ENCODE measurements around the gene WDR49. TPM values are rescaled to one million over a fixed set of nuclear protein-coding genes. Genes with fewer than 3 reads are reported as not detected.
"Not testable (repeated sequence)": the region's sequence is repeated elsewhere in the genome, so short reads cannot be mapped to it uniquely, and the experiment has no call there.

The WDR49 gene
- total and polyA plus RNA-seq, 4 donors, result 1.4 to 33.9 (median 9.8) TPM

DNA sequence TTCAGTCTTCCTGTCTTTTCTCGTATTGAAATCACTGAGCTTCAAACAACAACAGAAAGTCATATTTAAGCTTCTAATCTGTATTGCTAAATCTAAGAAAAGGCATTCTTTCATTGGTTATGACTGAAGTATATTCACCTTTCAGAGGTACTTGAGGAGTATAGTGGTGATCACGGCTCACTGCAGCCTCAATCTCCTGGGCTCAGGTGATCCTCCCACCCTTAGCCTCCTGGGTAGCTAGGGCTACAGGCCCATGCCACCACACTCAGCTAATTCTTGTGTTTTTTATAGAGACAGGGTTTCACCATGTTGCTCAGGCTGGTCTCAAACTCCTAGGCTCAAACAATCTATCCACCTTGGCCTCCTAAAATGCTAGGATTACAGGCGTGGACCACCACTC is 38.7 kb downstream of the WDR49 start:
- Histone ChIP-seq H3K9ac (ENCODE audit: insufficient read depth in 1 of 2, low read length in 2 of 2) (no peak overlapping the region), H3K4me1 (ENCODE audit: control insufficient read depth in 5 of 5, insufficient read depth in 5 of 5, low read length in 5 of 5) (no peaks in the 10 kb centered on the region), H3K4me3 (no peak overlapping the region), H3K36me3 (ENCODE audit: control insufficient read depth in 4 of 4, insufficient read depth in 4 of 4, low read length in 4 of 4) (no peaks in the 10 kb centered on the region), H3K9me3 (ENCODE audit: control insufficient read depth in 4 of 4, insufficient read depth in 3 of 4, low read length in 3 of 4) (no peaks in the 10 kb centered on the region), H3K27me3 (ENCODE audit: control insufficient read depth in 3 of 3, insufficient read depth in 3 of 3, low read length in 2 of 3) (no peaks in the 10 kb centered on the region), H3K27ac (ENCODE audit: low read depth in 1 of 2, low read length in 1 of 2) (no peak overlapping the region)
- DNase-seq (no peak), ATAC-seq (ENCODE audit: insufficient read depth, low FRiP score) (no peak)
- WGBS, 2 donors, result 82 to 93% methylated on average over 3 of the region's 3 CpGs
- no peak for TF ChIP-seq CTCF (IDR thresholded peaks at IDR 0.05; ENCODE audit: control extremely low read depth, extremely low read depth)

GRCh38 chr3:167614196-167614595 is 39.5 kb downstream of the WDR49 start:
- not testable (repeated sequence) for H3K9ac ChIP-seq (ENCODE audit: insufficient read depth in 1 of 2, low read length in 2 of 2)

GRCh38 chr3:167611718-167612117 is 42.0 kb downstream of the WDR49 start:
- Histone ChIP-seq H3K4me3 (no peak overlapping the region), H3K27me3 (ENCODE audit: control insufficient read depth in 3 of 3, insufficient read depth in 3 of 3, low read length in 2 of 3) (no peaks in the 10 kb centered on the region), H3K9ac (ENCODE audit: insufficient read depth in 1 of 2, low read length in 2 of 2) (no peak overlapping the region), H3K36me3 (ENCODE audit: control insufficient read depth in 4 of 4, insufficient read depth in 4 of 4, low read length in 4 of 4) (no peaks in the 10 kb centered on the region), H3K9me3 (ENCODE audit: control insufficient read depth in 4 of 4, insufficient read depth in 3 of 4, low read length in 3 of 4) (no peaks in the 10 kb centered on the region), H3K27ac (ENCODE audit: low read depth in 1 of 2, low read length in 1 of 2) (no peak overlapping the region), H3K4me1 (ENCODE audit: control insufficient read depth in 5 of 5, insufficient read depth in 5 of 5, low read length in 5 of 5) (no peaks in the 10 kb centered on the region)
- DNase-seq (no peak), ATAC-seq (ENCODE audit: insufficient read depth, low FRiP score) (no peak)
- 65 to 70% methylated on average over 2 of the region's 2 CpGs for WGBS, 2 donors
- TF ChIP-seq CTCF (IDR thresholded peaks at IDR 0.05; ENCODE audit: control extremely low read depth, extremely low read depth), result no peak

More at GRCh38 chr3:167614196-167614595, 39.5 kb downstream of the WDR49 start:
- H3K4me3 ChIP-seq; H3K27ac ChIP-seq (ENCODE audit: low read depth in 1 of 2, low read length in 1 of 2); H3K27me3 ChIP-seq (ENCODE audit: control insufficient read depth in 3 of 3, insufficient read depth in 3 of 3, low read length in 2 of 3); ATAC-seq (ENCODE audit: insufficient read depth, low FRiP score); H3K4me1 ChIP-seq (ENCODE audit: control insufficient read depth in 5 of 5, insufficient read depth in 5 of 5, low read length in 5 of 5); H3K9me3 ChIP-seq (ENCODE audit: control insufficient read depth in 4 of 4, insufficient read depth in 3 of 4, low read length in 3 of 4); DNase-seq; H3K36me3 ChIP-seq (ENCODE audit: control insufficient read depth in 4 of 4, insufficient read depth in 4 of 4, low read length in 4 of 4): not testable (repeated sequence)
- WGBS, 2 donors, result 80 to 86% methylated on average over 5 of the region's 5 CpGs

- DNase-seq, result no peak
- no peak overlapping the region for H3K4me3 ChIP-seq
- H3K4me1 ChIP-seq (ENCODE audit: control insufficient read depth in 5 of 5, insufficient read depth in 5 of 5, low read length in 5 of 5), result no peaks in the 10 kb centered on the region
- no peak for TF ChIP-seq CTCF (IDR thresholded peaks at IDR 0.05; ENCODE audit: control extremely low read depth, extremely low read depth)
- H3K9ac ChIP-seq (ENCODE audit: insufficient read depth in 1 of 2, low read length in 2 of 2), result no peak overlapping the region
- H3K27ac ChIP-seq (ENCODE audit: low read depth in 1 of 2, low read length in 1 of 2), result no peak overlapping the region
- 82 to 94% methylated on average over 5 of the region's 5 CpGs for WGBS, 2 donors
- H3K27me3 ChIP-seq (ENCODE audit: control insufficient read depth in 3 of 3, insufficient read depth in 3 of 3, low read length in 2 of 3), result no peaks in the 10 kb centered on the region
- no peaks in the 10 kb centered on the region for H3K36me3 ChIP-seq (ENCODE audit: control insufficient read depth in 4 of 4, insufficient read depth in 4 of 4, low read length in 4 of 4)
- ATAC-seq (ENCODE audit: insufficient read depth, low FRiP score), result no peak
- no peaks in the 10 kb centered on the region for H3K9me3 ChIP-seq (ENCODE audit: control insufficient read depth in 4 of 4, insufficient read depth in 3 of 4, low read length in 3 of 4)
These were observed 44.6 kb downstream of the WDR49 start for GRCh38 chr3:167609156-167609555.

Data from lung (tissue), 12 donors.